Stimulated activated naive CD8-positive, alpha-beta T cell treated with anti-CD3 and anti-CD28 coated beads, Interleukin-15, Interleukin-2, amounts not matched to agents 100 ng/mL and 50 ng/mL, for 24 hours (primary cell): ENCODE results near the gene USP31.
"Not testable (repeated sequence)": the region's sequence is repeated elsewhere in the genome, so short reads cannot be mapped to it uniquely, and the experiment has no call there.

ENCODE experiments used
- H3K27ac Mint-ChIP-seq: one replicate; pipeline ENCODE4 v1.8.0; 2021; ENCODE audit warnings: mild to moderate bottlenecking, mixed read lengths
- H3K27me3 Mint-ChIP-seq: one replicate; pipeline ENCODE4 v1.8.0; 2021; ENCODE audit warnings: mixed read lengths
- H3K36me3 Mint-ChIP-seq: one replicate; pipeline ENCODE4 v1.8.0; 2021; ENCODE audit warnings: low read depth, mixed read lengths
- H3K4me1 Mint-ChIP-seq: one replicate; pipeline ENCODE4 v1.8.0; 2021; ENCODE audit warnings: low read depth, mixed read lengths
- H3K4me3 Mint-ChIP-seq: one replicate; pipeline ENCODE4 v1.8.0; 2021; ENCODE audit warnings: mild to moderate bottlenecking, mixed read lengths
- H3K9me3 Mint-ChIP-seq: one replicate; pipeline ENCODE4 v1.8.0; 2021; ENCODE audit warnings: mixed read lengths

The USP31 gene

GRCh38 chr16:23107117-23107516, 42.1 kb downstream of the USP31 start:
- Mint-ChIP-seq H3K4me3 (no peak overlapping the region), H3K27me3 (no peaks in the 10 kb centered on the region), H3K4me1 (no peaks in the 10 kb centered on the region), H3K36me3 (peaks cover 43% of the 10 kb centered on the region), H3K27ac (no peak overlapping the region), H3K9me3 (no peaks in the 10 kb centered on the region)

DNA sequence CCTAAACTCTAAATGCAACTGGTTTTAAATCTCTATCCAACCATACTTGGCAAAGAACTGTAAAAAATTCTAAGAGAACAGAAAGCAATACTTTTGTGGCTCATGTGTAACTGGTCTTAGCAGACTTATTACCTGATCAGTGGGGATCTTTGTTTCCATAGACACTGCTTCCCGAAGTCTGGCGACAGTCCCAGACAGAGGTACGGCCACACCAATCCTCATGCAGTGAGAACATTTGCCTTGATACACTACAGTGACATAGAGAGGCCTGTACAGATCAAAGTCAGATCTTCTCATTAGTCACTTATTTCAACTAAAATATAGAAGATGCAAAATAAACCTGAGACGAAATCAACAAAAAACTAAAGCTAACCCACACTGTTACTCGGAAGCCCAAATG, 43.9 kb downstream of the USP31 start:
- H3K4me1 Mint-ChIP-seq, result no peaks in the 10 kb centered on the region
- no peaks in the 10 kb centered on the region for H3K9me3 Mint-ChIP-seq
- H3K4me3 Mint-ChIP-seq, result no peak overlapping the region
- H3K27ac Mint-ChIP-seq, result no peak overlapping the region
- no peaks in the 10 kb centered on the region for H3K27me3 Mint-ChIP-seq
- H3K36me3 Mint-ChIP-seq, result peaks cover 43% of the 10 kb centered on the region

- Mint-ChIP-seq H3K27me3 (no peaks in the 10 kb centered on the region), H3K27ac (no peak overlapping the region), H3K4me3 (no peak overlapping the region), H3K36me3 (peaks cover 50% of the 10 kb centered on the region), H3K9me3 (no peaks in the 10 kb centered on the region), H3K4me1 (no peaks in the 10 kb centered on the region)
Measured at GRCh38 chr16:23104032-23104955, 45.0 kb downstream of the USP31 start.

DNA sequence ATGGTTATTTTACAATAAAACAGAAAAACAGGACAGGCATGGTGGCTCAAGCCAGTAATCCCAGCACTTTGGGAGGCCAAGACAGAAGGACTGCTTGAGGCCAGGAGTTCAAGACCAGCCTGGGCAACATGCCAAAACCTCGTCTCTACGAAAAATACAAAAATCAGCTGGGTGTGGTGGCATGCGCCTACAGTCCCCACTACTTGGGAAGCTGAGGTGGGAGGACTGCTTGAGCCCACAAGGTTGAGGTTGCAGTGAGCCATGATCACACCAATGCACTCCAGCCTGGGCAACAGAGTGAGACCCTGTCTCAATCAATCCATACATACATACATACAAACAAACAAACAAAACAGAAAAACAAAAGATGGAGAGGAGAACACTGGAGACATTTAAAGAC, 45.6 kb downstream of the USP31 start:
- Mint-ChIP-seq H3K9me3 (no peaks in the 10 kb centered on the region), H3K4me1 (no peaks in the 10 kb centered on the region), H3K27me3 (no peaks in the 10 kb centered on the region), H3K27ac (no peak overlapping the region), H3K36me3 (peaks cover 52% of the 10 kb centered on the region), H3K4me3 (no peak overlapping the region)

DNA sequence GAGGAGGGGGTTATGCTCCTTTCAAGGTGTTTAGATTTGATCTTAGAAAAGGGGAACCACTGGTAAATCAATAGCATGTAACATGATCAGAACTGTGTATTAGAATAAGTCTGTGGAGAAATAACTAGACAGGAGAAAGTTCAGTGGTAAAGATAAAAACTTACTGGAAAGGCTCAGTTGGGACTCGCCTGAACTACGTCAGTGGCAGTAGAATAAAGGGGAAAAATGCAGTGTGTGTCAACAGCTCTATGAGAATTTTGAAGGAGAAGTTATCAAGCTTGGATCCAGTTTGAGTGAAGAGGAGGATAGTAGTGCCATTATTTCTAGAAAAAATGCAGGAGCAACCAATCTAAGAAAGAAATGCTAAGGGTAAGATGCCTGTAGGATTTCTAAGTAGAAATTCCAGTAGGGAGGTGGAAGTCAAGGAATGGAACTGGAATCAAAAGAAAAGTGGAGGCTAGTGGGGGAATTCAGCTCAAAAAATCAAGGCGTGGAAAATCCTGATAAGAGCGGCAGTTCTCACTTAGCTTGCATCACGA, 48.2 kb downstream of the USP31 start:
- H3K27me3 Mint-ChIP-seq, result no peaks in the 10 kb centered on the region
- H3K4me3 Mint-ChIP-seq, result no peak overlapping the region
- H3K9me3 Mint-ChIP-seq, result no peaks in the 10 kb centered on the region
- H3K36me3 Mint-ChIP-seq, result peaks cover 37% of the 10 kb centered on the region
- peaks cover 16% of the 10 kb centered on the region for H3K4me1 Mint-ChIP-seq
- H3K27ac Mint-ChIP-seq, result no peak overlapping the region

DNA sequence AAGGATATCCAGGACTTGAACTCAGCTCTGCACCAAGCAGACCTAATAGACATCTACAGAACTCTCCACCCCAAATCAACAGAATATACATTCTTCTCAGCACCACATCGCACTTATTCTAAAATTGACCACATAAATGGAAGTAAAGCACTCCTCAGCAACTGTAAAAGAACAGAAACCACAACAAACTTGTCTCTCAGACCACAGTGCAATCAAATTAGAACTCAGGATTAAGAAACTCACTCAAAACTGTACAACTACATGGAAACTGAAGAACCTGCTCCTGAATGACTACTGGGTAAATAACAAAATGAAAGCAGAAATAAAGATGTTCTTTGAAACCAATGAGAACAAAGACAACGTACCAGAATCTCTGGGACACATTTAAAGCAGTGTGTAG, 52.8 kb downstream of the USP31 start:
- H3K9me3 Mint-ChIP-seq, H3K27me3 Mint-ChIP-seq: not testable (repeated sequence)
- peaks cover 33% of the 10 kb centered on the region for H3K4me1 Mint-ChIP-seq
- H3K27ac Mint-ChIP-seq, result peak overlapping the region; percentile 77
- H3K36me3 Mint-ChIP-seq, result peaks cover 62% of the 10 kb centered on the region
- peak overlapping the region; percentile 46 for H3K4me3 Mint-ChIP-seq

GRCh38 chr16:23094136-23094535, 55.1 kb downstream of the USP31 start:
- H3K4me3 Mint-ChIP-seq, result not testable (repeated sequence)
- H3K36me3 Mint-ChIP-seq, result peaks cover 67% of the 10 kb centered on the region

DNA sequence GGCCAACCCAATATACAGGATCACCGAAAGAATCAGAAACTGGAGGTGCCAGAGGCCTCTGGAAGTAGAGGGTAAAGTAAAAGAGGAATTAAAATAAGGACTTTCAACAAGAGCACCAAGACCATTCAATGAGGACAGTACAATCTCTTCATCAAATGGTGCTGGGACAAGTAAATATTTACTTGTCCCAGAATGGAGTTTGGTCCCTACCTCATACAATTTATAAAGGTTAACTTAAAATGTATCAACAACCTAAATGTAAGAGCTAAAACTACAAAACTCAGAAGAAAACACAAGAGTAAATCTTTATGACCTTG, 56.5 kb downstream of the USP31 start:
- no peaks in the 10 kb centered on the region for H3K27me3 Mint-ChIP-seq

More at GRCh38 chr16:23094136-23094535, 55.1 kb downstream of the USP31 start:
- peaks cover 33% of the 10 kb centered on the region for H3K4me1 Mint-ChIP-seq
- not testable (repeated sequence) for H3K27me3 Mint-ChIP-seq, H3K9me3 Mint-ChIP-seq, H3K27ac Mint-ChIP-seq

GRCh38 chr16:23092072-23092800, 57.0 kb downstream of the USP31 start:
- no peaks in the 10 kb centered on the region for H3K9me3 Mint-ChIP-seq
- peaks cover 66% of the 10 kb centered on the region for H3K36me3 Mint-ChIP-seq
- peaks cover 29% of the 10 kb centered on the region for H3K4me1 Mint-ChIP-seq
- no peak overlapping the region for H3K27ac Mint-ChIP-seq
- H3K4me3 Mint-ChIP-seq, result no peak overlapping the region
- H3K27me3 Mint-ChIP-seq, result no peaks in the 10 kb centered on the region

More for the DNA sequence above, 56.5 kb downstream of the USP31 start:
- Mint-ChIP-seq H3K4me1 (peaks cover 33% of the 10 kb centered on the region), H3K4me3 (no peak overlapping the region), H3K36me3 (peaks cover 63% of the 10 kb centered on the region), H3K9me3 (no peaks in the 10 kb centered on the region), H3K27ac (no peak overlapping the region)

GRCh38 chr16:23089111-23089510, 60.1 kb downstream of the USP31 start:
- H3K9me3 Mint-ChIP-seq, result no peaks in the 10 kb centered on the region
- no peak overlapping the region for H3K27ac Mint-ChIP-seq
- no peak overlapping the region for H3K4me3 Mint-ChIP-seq
- H3K27me3 Mint-ChIP-seq, result no peaks in the 10 kb centered on the region
- H3K36me3 Mint-ChIP-seq, result peaks cover 77% of the 10 kb centered on the region
- H3K4me1 Mint-ChIP-seq, result no peaks in the 10 kb centered on the region

GRCh38 chr16:23088018-23088417, 61.2 kb downstream of the USP31 start:
- H3K27me3 Mint-ChIP-seq, result no peaks in the 10 kb centered on the region
- H3K9me3 Mint-ChIP-seq, result no peaks in the 10 kb centered on the region
- no peaks in the 10 kb centered on the region for H3K4me1 Mint-ChIP-seq
- no peak overlapping the region for H3K4me3 Mint-ChIP-seq
- peaks cover 80% of the 10 kb centered on the region for H3K36me3 Mint-ChIP-seq
- no peak overlapping the region for H3K27ac Mint-ChIP-seq

GRCh38 chr16:23085949-23086348, 63.3 kb downstream of the USP31 start:
- H3K27me3 Mint-ChIP-seq, result no peaks in the 10 kb centered on the region
- no peaks in the 10 kb centered on the region for H3K4me1 Mint-ChIP-seq
- no peak overlapping the region for H3K27ac Mint-ChIP-seq
- H3K9me3 Mint-ChIP-seq, result no peaks in the 10 kb centered on the region
- peaks cover 66% of the 10 kb centered on the region for H3K36me3 Mint-ChIP-seq
- no peak overlapping the region for H3K4me3 Mint-ChIP-seq

DNA sequence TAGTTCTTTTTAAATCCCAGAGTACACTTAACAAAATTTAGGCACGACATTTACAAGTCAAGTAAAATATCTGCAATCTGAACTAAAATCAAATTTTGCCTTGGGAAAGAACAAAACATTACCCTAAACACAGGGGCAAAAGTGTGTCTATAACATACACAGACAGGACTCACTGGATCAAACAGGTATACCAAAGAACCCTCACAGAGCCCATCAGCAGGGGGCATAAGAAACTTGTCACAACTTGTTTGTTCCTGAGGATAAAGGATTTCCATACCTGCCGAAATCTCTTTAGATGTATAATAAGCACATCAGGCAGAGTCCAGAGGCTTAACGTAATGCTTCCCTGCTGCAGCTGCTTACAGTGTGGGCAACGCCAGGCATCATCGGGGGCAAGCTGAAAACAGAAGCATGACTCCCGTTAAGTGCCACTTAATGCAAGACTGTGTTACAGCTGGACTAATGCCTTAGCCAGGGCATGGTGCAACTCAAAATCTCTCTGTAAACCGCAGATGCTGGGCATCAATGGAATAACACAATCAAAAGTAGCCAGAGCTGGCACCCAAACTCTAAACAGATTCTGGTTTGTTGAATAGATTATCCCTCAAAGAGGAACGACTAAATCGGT, 67.0 kb downstream of the USP31 start:
- no peaks in the 10 kb centered on the region for H3K4me1 Mint-ChIP-seq
- H3K36me3 Mint-ChIP-seq, result peaks cover 66% of the 10 kb centered on the region
- H3K4me3 Mint-ChIP-seq, result no peak overlapping the region
- H3K27me3 Mint-ChIP-seq, result no peaks in the 10 kb centered on the region
- H3K27ac Mint-ChIP-seq, result no peak overlapping the region
- no peaks in the 10 kb centered on the region for H3K9me3 Mint-ChIP-seq

DNA sequence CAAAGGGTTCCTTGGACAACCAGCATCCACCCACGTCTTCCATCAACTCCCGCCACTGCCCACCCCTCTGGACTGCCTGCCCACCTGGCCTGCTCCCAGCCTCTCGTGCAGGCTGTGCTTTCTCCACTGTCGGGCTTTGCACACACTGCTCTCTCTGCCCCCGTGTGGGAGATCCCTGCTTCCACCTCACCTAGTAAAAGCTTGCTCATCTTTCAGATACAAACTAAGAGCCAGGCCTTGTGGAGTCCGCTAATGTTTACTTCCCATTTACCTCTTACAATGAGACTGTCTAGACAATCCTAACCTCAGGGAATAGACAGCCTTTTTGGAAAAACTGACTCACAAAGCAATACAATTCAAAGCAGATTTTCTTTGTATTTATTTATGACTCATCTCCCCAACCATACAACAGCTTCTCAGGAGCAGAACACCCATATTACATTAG, 67.6 kb downstream of the USP31 start:
- Mint-ChIP-seq H3K27ac (no peak overlapping the region), H3K27me3 (no peaks in the 10 kb centered on the region), H3K4me1 (no peaks in the 10 kb centered on the region), H3K4me3 (no peak overlapping the region), H3K36me3 (peaks cover 67% of the 10 kb centered on the region), H3K9me3 (no peaks in the 10 kb centered on the region)

DNA sequence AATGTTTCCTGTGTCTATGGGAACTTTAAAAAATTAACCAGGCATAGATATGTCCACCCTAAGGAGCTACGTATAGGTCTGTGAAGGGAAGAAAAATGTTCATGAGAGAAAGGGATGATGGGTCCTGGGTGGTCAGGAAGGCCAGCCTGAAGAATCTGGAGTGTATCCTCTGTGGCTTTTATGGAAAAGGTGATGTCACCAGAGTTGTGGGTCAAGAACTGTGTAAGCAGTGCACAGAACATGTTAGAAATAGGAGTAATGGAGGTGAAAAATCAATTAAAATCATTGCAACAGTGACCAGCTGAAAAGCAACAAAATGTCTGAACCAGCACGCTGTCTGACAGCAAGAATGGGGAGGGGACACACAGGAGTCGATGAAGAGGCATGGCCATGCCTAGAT, 68.5 kb downstream of the USP31 start:
- H3K27ac Mint-ChIP-seq, result no peak overlapping the region
- no peaks in the 10 kb centered on the region for H3K4me1 Mint-ChIP-seq
- H3K36me3 Mint-ChIP-seq, result peaks cover 61% of the 10 kb centered on the region
- H3K9me3 Mint-ChIP-seq, result no peaks in the 10 kb centered on the region
- H3K4me3 Mint-ChIP-seq, result no peak overlapping the region
- no peaks in the 10 kb centered on the region for H3K27me3 Mint-ChIP-seq
